ENCODE measurements around the gene CUX1.

CUX1 gene

DNA sequence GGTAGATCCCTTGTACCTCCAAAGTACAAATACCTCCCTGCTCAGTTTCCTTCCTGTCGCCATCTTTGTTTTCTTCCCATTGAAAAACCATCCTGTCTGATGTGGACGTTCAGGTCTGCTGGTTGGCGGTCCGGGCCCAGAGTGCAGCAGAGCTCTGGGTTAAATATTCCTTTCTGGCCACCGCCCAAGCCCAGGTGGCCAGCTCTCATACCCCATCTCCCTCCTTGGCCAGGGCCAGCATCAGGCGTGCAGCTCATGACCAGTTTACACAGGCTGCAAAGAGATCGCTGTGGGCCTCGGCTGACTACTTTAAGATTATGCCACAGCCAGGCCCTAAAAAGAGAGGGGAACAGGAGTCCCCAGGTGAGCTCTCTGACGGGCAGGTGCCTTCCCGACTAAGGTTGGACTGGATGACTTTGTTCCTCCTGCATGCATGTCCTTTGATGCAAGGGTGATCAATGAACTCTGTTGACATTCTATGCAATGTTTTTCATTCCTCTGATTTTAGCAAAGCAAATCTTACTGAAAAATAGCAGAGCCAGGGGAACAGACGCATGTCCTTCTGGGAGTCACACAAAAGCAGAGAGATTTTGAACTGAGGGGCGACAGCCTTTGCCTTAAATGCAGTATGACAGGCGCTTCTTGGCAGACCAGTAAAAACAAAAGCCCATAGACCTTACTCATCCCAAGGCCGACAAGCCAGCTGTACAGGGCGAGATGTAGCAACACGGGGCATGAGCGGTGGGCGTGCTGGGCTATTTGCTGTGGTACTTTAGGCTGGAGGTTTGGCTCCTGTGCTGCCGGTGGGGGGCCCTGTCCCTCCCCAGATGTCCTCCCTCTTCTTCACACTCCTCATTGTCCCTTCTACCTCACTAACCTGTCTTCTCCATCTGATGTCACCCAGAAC, 435.9 kb downstream of the CUX1 start:
- Mint-ChIP-seq H3K4me3 (no peak overlapping the region), H3K36me3 (ENCODE audit: low read depth) (peaks cover 13% of the 10 kb centered on the region), H3K27me3 (no peaks in the 10 kb centered on the region), H3K27ac (no peak overlapping the region), H3K9me3 (no peaks in the 10 kb centered on the region), H3K4me1 (ENCODE audit: low read depth) (no peaks in the 10 kb centered on the region)
- no peak for DNase-seq

DNA sequence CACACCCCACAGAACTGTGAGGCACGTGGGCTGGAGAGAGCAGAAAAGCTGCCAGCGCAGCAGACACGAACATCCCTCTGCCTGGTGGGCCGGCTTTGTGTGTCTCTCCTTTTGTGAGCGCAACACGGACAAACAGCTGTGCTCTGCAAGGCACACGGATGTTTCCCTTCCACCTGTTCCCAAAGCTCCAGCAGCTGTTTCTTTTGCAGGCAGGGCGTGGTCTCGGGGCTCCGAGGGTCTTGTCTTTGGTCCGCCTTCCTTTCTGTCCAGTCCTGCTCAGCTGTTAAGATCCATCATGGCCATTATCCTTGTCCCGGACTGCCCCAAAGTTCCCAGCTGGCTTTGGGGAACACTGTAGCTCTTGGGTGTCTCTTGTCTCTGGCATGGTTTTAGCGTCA, 436.5 kb downstream of the CUX1 start:
- no peak for DNase-seq
- no peaks in the 10 kb centered on the region for H3K27me3 Mint-ChIP-seq
- H3K36me3 Mint-ChIP-seq (ENCODE audit: low read depth): peaks cover 13% of the 10 kb centered on the region
- H3K27ac Mint-ChIP-seq: no peak overlapping the region
- H3K4me1 Mint-ChIP-seq (ENCODE audit: low read depth): no peaks in the 10 kb centered on the region
- no peak overlapping the region for H3K4me3 Mint-ChIP-seq
- no peaks in the 10 kb centered on the region for H3K9me3 Mint-ChIP-seq

DNA sequence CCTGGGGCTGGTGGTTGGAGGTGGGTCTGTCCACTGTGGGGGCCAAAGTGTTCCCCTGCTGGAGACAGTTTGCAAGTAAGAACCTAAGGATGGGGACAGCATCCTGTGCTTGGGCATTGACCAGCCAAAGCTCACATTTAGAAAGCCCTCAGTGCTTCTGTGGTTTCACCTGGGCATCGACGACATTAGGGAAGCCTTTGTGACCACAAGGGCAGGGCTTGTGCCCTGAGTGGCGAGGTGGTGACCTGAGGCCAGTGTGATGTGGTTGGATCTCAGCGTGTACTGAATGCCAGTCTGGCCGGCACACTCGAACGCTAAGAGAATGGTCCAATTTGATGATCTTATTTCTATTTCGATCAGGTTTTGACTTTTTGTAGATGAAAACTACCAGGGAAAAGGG, 437.1 kb downstream of the CUX1 start:
- H3K4me1 Mint-ChIP-seq (ENCODE audit: low read depth): no peaks in the 10 kb centered on the region
- no peak for DNase-seq
- H3K27ac Mint-ChIP-seq: no peak overlapping the region
- H3K36me3 Mint-ChIP-seq (ENCODE audit: low read depth): peaks cover 10% of the 10 kb centered on the region
- no peaks in the 10 kb centered on the region for H3K27me3 Mint-ChIP-seq
- H3K4me3 Mint-ChIP-seq: no peak overlapping the region
- H3K9me3 Mint-ChIP-seq: no peaks in the 10 kb centered on the region

DNA sequence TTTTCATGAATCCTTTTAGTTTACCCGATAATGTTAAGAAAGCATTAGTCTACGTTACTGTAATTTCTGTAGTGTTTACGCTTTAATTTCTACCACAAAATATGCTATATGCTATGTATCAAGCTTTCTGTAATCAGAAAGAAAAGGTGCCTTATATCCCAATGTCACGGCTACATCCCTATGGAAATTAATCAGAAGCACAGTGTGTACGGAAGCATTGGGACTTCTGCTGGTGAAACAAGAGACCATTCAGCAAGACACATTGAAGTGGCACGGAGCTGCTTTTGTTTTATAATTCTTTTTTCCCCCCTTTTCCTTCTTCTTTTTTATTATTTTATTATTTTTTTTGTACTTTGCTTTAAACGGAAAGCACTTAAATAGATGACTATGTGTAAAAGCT, 438.1 kb downstream of the CUX1 start:
- DNase-seq: no peak
- H3K27me3 Mint-ChIP-seq: no peaks in the 10 kb centered on the region
- H3K27ac Mint-ChIP-seq: no peak overlapping the region
- no peak overlapping the region for H3K4me3 Mint-ChIP-seq
- H3K36me3 Mint-ChIP-seq (ENCODE audit: low read depth): peaks cover 1% of the 10 kb centered on the region
- no peaks in the 10 kb centered on the region for H3K9me3 Mint-ChIP-seq
- H3K4me1 Mint-ChIP-seq (ENCODE audit: low read depth): no peaks in the 10 kb centered on the region

DNA sequence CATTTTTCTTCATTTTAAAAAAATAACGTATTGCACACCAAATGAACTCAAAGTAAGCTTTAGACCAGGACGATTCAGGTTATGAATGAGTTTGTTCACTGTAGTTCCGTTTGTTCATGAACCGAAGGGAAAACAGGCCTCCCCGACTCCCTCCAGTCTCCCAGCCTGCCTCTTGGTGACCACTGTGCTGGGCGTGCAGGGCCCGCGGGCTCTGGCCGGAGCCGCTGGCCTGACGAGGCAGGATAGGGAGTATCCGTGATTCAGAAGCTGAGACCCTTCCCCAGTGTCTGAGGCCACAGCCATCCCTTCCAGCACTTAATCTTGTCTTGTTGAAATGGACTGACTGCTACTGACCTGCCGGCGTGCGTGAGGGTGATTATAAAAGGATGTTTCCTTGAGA, 438.5 kb downstream of the CUX1 start:
- Mint-ChIP-seq H3K27ac (no peak overlapping the region), H3K27me3 (no peaks in the 10 kb centered on the region), H3K36me3 (ENCODE audit: low read depth) (no peaks in the 10 kb centered on the region), H3K9me3 (no peaks in the 10 kb centered on the region), H3K4me3 (no peak overlapping the region), H3K4me1 (ENCODE audit: low read depth) (no peaks in the 10 kb centered on the region)
- DNase-seq: no peak

DNA sequence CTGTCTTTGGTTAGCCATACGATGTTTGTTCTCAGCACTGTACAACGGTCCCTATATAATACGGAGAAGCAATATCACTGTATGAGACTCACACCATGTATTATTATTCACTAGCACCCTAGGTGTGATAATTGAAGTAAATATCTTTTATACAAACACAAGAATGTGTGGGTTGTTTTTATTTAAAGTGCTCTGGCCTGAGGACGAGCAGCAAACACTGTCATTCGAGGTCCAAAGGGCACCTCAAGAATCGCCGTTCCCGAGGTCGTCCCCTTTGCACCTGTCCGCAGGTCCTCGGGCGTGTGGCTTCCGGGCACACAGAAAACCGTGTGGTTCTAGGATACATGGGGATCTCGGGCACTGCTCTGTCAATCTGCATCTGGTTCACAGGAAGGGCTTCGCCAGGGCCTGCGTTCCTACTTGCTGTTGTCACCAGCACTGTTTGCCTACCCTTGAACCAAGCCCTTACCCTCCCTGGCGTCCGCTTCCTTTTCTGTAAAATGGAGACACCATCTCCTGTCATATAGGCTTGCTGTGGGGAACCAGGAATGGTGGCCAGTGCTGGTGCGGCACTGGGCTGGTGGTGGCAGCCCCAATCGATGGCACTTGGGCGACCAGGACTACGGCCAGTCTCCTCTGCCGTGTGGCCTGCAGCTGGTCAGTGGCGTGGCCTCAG, 440.8 kb downstream of the CUX1 start:
- DNase-seq: no peak

DNA sequence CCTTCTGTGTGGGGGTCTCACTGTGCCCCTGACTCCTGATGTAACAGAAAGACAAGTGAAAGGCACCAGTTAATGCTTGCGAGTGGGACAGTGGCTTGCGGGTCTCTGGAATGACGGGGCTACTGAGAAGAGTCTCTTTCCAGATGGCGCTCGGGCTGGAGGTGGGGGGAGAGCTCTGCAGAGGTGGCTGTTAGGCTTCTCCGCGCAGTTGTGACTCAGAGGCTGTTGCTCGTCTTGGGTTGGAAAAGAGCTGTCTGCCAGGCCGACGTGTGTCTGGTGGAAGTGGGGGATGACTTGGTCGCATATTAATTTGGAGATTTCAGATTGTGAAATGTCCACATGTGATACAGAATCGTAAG, 441.3 kb downstream of the CUX1 start:
- H3K27ac Mint-ChIP-seq: no peak overlapping the region
- H3K9me3 Mint-ChIP-seq: no peaks in the 10 kb centered on the region
- no peak for DNase-seq
- no peak overlapping the region for H3K4me3 Mint-ChIP-seq
- no peaks in the 10 kb centered on the region for H3K27me3 Mint-ChIP-seq
- H3K4me1 Mint-ChIP-seq (ENCODE audit: low read depth): no peaks in the 10 kb centered on the region
- H3K36me3 Mint-ChIP-seq (ENCODE audit: low read depth): no peaks in the 10 kb centered on the region

More for the DNA sequence above, 440.8 kb downstream of the CUX1 start:
- no peak overlapping the region for H3K27ac Mint-ChIP-seq
- H3K27me3 Mint-ChIP-seq: no peaks in the 10 kb centered on the region
- no peaks in the 10 kb centered on the region for H3K4me1 Mint-ChIP-seq (ENCODE audit: low read depth)
- H3K4me3 Mint-ChIP-seq: no peak overlapping the region
- no peaks in the 10 kb centered on the region for H3K36me3 Mint-ChIP-seq (ENCODE audit: low read depth)
- no peaks in the 10 kb centered on the region for H3K9me3 Mint-ChIP-seq

DNA sequence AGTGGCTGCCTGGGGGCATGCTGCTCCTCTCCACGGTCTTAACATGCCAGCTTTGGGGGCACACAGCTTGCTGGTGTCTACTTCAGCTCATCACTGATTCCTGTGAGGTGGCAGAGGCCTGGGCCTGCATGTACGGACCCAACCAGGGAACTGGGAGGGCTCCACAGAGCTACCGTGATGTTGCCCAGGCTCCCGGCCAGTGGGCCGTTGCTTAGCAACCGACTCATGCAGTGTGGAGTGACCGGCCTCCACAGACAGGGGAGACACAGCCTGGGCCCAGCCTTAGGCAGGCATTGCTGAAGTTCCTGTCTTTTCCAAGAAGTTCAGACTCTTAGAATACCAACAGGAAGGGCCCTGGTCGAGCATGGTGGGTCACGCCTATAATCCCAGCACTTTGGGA, 443.4 kb downstream of the CUX1 start:
- no peak overlapping the region for H3K4me3 Mint-ChIP-seq
- no peaks in the 10 kb centered on the region for H3K4me1 Mint-ChIP-seq (ENCODE audit: low read depth)
- H3K27ac Mint-ChIP-seq: no peak overlapping the region
- H3K36me3 Mint-ChIP-seq (ENCODE audit: low read depth): no peaks in the 10 kb centered on the region
- H3K9me3 Mint-ChIP-seq: no peaks in the 10 kb centered on the region
- H3K27me3 Mint-ChIP-seq: no peaks in the 10 kb centered on the region
- no peak for DNase-seq

DNA sequence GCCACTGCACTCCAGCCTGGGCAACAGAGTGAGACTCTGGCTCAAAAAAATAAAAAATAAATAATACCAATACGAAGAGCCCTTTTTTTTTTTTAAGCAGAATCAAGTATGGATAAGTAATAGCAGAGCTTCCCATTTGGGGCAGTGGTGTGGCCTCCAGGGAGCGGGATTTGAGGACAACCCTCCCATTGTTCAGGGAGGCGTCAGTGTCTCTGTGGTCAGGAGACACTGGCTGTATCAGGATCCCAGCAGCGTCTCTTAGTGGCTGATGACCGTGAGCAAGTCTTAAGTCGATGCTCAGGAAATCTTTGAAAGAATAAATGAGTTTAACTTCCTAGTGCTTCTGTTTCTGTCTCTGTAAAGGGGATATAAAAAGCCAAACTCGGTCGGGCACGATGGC, 444.0 kb downstream of the CUX1 start:
- DNase-seq: no peak
- no peak overlapping the region for H3K4me3 Mint-ChIP-seq
- H3K27ac Mint-ChIP-seq: no peak overlapping the region
- H3K27me3 Mint-ChIP-seq: no peaks in the 10 kb centered on the region
- H3K36me3 Mint-ChIP-seq (ENCODE audit: low read depth): no peaks in the 10 kb centered on the region
- no peaks in the 10 kb centered on the region for H3K4me1 Mint-ChIP-seq (ENCODE audit: low read depth)
- no peaks in the 10 kb centered on the region for H3K9me3 Mint-ChIP-seq

DNA sequence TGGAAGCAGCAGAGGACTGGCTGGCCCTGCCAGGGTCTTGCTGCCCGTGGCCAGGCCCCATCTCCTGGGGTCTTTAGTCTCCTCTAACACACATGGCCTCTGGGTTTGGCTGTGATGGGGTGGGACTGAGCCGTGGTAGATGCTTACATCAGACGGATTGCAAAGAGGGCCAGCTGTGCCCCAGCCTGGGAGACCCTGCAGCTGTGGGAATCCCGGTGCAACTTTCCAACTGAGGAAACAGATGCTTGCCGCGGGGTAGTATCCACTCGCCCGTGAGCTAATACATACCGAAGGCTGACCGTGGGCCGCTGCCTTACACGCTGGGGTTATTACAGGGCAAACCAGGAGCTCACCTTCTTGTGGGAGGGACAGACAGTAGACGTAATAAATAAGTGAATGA, 445.1 kb downstream of the CUX1 start:
- H3K27me3 Mint-ChIP-seq: no peaks in the 10 kb centered on the region
- H3K27ac Mint-ChIP-seq: no peak overlapping the region
- no peaks in the 10 kb centered on the region for H3K4me1 Mint-ChIP-seq (ENCODE audit: low read depth)
- no peaks in the 10 kb centered on the region for H3K36me3 Mint-ChIP-seq (ENCODE audit: low read depth)
- no peak for DNase-seq
- H3K4me3 Mint-ChIP-seq: no peak overlapping the region
- no peaks in the 10 kb centered on the region for H3K9me3 Mint-ChIP-seq

DNA sequence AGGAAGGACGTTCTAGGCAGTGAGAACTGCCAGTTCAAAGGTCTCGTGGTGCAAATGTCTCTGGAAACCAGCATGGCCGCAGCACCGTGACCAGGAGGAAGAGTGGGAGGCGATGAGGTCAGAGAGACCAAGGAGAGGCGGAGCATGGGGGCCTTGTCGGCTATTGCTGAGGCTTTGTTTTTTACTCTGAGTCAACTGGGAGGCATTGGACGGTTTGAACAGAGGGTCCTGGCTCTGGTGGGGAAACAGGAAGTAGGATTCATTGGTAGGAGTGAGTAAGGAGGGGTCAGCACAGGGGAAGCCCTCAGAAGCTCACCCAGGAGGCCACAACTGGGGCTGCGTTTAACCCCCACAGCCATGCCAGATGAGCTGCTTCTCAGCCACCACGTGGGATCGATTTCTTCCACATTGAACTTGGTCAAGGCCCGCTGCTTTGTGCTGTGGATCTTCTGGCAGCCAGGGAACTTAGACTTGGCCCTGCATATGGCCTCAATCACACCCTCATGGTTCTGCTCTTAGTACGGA, 447.0 kb downstream of the CUX1 start:
- Mint-ChIP-seq H3K4me1 (ENCODE audit: low read depth) (no peaks in the 10 kb centered on the region), H3K4me3 (no peak overlapping the region), H3K36me3 (ENCODE audit: low read depth) (no peaks in the 10 kb centered on the region), H3K27me3 (no peaks in the 10 kb centered on the region), H3K9me3 (no peaks in the 10 kb centered on the region), H3K27ac (no peak overlapping the region)
- DNase-seq: no peak

DNA sequence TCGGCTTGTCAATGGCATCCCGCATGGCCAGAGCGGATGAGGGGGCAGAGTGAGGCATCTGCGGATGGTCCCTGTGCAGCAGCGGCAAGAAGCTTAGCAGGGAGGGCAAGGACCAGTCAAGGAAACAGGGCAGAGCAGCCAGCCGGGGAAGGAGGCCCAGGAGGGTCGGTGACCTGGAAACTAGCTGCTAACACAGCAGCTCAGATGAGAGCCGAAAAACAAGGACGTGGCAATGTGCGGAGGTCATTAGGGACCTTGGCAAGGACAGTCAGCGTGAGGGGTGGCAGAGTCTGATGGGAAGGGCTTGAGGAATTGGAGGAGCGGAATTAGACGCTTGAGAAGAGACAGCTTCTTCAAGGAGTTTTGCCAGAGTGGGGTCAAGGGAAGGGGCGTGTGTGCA, 449.1 kb downstream of the CUX1 start:
- Mint-ChIP-seq H3K36me3 (ENCODE audit: low read depth) (no peaks in the 10 kb centered on the region), H3K9me3 (no peaks in the 10 kb centered on the region), H3K4me3 (no peak overlapping the region), H3K4me1 (ENCODE audit: low read depth) (no peaks in the 10 kb centered on the region), H3K27ac (no peak overlapping the region), H3K27me3 (no peaks in the 10 kb centered on the region)
- DNase-seq: no peak

DNA sequence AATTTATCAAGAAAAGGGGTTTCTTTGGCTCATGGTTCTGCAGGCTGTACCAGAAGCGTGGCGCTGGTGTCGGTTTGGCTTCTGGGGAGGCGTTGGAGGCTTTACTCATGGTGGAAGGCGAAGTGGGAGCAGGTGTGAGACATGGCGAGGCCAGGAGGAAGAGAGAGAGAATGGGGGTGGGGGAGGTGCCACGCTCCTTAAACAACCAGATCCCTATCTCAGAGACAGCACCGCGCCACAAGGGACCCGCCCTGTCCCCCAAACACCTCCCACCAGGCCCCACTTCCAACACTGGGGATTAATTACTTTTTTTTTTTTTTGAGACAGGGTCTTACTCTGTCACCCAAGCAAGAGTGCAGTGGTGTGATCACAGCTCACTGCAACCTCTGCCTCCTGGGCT, 451.2 kb downstream of the CUX1 start:
- Mint-ChIP-seq H3K4me3 (no peak overlapping the region), H3K27ac (no peak overlapping the region), H3K27me3 (no peaks in the 10 kb centered on the region)

DNA sequence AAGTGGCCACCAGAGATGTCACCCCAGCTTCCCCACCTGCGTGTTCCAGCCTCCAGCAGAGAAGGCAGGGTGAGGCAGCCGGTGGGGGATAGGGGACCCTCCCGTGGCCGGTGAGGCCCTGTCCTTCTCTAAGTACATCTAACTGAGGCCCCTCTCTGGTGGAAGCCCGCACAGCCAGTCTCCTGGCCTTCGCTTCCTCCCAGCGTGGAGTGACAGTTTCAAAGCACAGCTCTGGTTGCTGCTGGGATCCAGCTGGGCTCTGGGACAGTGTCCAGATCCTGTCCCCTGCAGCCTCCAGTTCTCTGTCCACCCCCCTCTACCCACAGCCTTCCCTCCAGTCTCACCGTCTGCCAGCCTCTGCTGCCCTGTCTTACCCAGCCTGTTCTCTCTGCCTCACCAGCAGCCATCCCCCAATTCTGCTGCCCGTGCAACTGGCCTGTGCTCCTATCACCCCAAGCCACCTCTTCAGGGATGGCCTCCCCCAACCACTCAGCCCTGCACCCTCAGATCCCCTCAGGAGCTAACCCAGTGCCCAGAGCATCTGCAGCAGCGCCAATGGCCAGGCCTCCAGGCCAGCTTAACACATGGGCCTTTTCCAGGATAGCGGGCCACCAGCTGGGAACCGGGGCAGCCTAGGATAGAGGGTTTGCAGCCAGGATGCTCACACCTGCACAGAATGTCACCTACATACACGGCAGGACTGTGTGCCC, 452.9 kb downstream of the CUX1 start:
- H3K4me3 Mint-ChIP-seq: no peak overlapping the region
- H3K27ac Mint-ChIP-seq: no peak overlapping the region
- no peaks in the 10 kb centered on the region for H3K9me3 Mint-ChIP-seq
- no peaks in the 10 kb centered on the region for H3K36me3 Mint-ChIP-seq (ENCODE audit: low read depth)
- DNase-seq: no peak
- peaks cover 3% of the 10 kb centered on the region for H3K4me1 Mint-ChIP-seq (ENCODE audit: low read depth)
- no peaks in the 10 kb centered on the region for H3K27me3 Mint-ChIP-seq

More for the DNA sequence above, 451.2 kb downstream of the CUX1 start:
- Mint-ChIP-seq H3K9me3 (no peaks in the 10 kb centered on the region), H3K4me1 (ENCODE audit: low read depth) (peaks cover 3% of the 10 kb centered on the region), H3K36me3 (ENCODE audit: low read depth) (no peaks in the 10 kb centered on the region)
- DNase-seq: no peak
